Measurements from ENCODE around the gene TREX2.

DNA sequence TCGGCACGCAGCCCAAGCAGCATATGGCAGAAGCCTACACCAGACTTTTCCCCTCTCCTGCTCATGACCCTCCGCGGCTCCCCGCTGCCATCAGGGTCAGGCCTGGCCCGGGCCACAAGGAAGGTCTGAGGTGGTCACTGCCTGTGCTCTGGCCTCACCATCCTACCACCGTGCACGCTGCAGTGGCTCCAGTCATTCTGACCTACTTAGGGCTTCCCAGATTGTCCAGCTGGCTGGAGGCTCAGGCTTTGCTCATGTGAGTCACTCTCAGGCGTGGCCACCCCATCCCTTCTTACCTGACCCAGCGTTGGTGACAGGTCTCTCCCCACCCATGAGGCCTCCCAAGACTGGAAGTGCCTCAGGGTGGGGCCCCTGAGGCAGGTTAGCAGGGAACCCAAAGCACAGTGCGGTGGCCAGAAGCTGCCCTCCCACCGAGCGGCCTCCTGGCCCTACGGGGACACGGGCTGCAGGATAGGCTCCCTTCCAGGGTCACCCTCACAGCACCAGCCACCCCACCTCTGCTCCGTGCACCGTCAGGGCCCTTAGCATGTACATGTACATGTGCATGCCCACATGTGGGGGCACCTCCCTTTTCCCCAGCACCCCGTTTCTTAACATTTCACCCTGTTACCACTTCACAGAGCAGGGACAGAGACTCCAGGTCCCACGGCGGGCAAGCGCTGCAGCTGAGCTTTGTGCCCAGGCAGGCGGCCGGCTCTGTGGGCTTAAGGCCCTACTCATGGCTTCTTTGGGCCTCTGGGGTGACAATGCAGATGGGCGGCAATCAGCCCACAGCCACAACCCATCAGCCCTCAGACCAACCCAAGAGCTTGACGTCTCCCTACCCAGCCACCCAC is 2.2 kb downstream of the TREX2 start:
- TF ChIP-seq, protein P1, sequence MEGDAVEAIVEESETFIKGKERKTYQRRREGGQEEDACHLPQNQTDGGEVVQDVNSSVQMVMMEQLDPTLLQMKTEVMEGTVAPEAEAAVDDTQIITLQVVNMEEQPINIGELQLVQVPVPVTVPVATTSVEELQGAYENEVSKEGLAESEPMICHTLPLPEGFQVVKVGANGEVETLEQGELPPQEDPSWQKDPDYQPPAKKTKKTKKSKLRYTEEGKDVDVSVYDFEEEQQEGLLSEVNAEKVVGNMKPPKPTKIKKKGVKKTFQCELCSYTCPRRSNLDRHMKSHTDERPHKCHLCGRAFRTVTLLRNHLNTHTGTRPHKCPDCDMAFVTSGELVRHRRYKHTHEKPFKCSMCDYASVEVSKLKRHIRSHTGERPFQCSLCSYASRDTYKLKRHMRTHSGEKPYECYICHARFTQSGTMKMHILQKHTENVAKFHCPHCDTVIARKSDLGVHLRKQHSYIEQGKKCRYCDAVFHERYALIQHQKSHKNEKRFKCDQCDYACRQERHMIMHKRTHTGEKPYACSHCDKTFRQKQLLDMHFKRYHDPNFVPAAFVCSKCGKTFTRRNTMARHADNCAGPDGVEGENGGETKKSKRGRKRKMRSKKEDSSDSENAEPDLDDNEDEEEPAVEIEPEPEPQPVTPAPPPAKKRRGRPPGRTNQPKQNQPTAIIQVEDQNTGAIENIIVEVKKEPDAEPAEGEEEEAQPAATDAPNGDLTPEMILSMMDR (IDR thresholded peaks at IDR 0.05), result no peak
- TF ChIP-seq ZFX (IDR thresholded peaks at IDR 0.05; ENCODE audit: borderline replicate concordance), result no peak
